GM23338 (cell line): ENCODE data around the gene CD244. TPM values are rescaled to one million over a fixed set of nuclear protein-coding genes. Genes with fewer than 3 reads are reported as not detected.

Source experiments
- ATAC-seq: fragments of 200-7000 bp; cut with Tn5 transposase; 3 replicates; pipeline ENCODE4 v1.9.1; 2020
- DNase-seq: peaks from one replicate; pipeline ENCODE4 v3.0.0-alpha.2; 2015; ENCODE audit warnings: low spot score
- H2AFZ ChIP-seq: fragments of 200-600 bp; sonication (generic); 2 replicates; pipeline ENCODE4 v1.8.0; 2016; ENCODE audit warnings: antibody characterized with exemption, mild to moderate bottlenecking, moderate library complexity
- H3F3A ChIP-seq: fragments of 200-600 bp; sonication (generic); replicated peaks from 2 replicates; pipeline ENCODE4 v1.8.0; 2017; ENCODE audit warnings: antibody characterized with exemption, mixed run types, low read depth
- H3K27ac ChIP-seq: fragments of 200-600 bp; sonication (generic); 2 replicates; pipeline ENCODE4 v1.6.1; 2016; ENCODE audit warnings: low read depth
- H3K27me3 ChIP-seq: fragments of 200-600 bp; sonication (generic); 2 replicates; pipeline ENCODE4 v1.8.0; 2016; ENCODE audit warnings: mild to moderate bottlenecking, mixed run types, moderate library complexity; ENCODE audit not compliant: insufficient read depth
- H3K36me3 ChIP-seq: fragments of 200-600 bp; sonication (generic); 2 replicates; pipeline ENCODE4 v1.8.0; 2016; ENCODE audit warnings: mild to moderate bottlenecking; ENCODE audit not compliant: insufficient read depth
- H3K4me1 ChIP-seq: fragments of 200-600 bp; sonication (generic); 2 replicates; pipeline ENCODE4 v1.8.0; 2016; ENCODE audit warnings: mild to moderate bottlenecking, moderate library complexity; ENCODE audit not compliant: insufficient read depth
- H3K4me2 ChIP-seq: fragments of 200-600 bp; sonication (generic); 2 replicates; pipeline ENCODE4 v1.7.1; 2017; ENCODE audit warnings: mixed run types
- H3K4me3 ChIP-seq: fragments of 200-600 bp; sonication (generic); 2 replicates; pipeline ENCODE4 v1.6.1; 2016; ENCODE audit warnings: mixed run types
- H3K79me2 ChIP-seq: fragments of 200-600 bp; sonication (generic); replicated peaks from 2 replicates; pipeline ENCODE4 v1.8.0; 2017; ENCODE audit warnings: mild to moderate bottlenecking; ENCODE audit not compliant: insufficient read depth
- H3K9me2 ChIP-seq: fragments of 200-600 bp; sonication (generic); 2 replicates; pipeline ENCODE4 v1.8.0; 2017; ENCODE audit not compliant: insufficient read depth
- H4K20me1 ChIP-seq: fragments of 200-600 bp; sonication (generic); replicated peaks from 2 replicates; pipeline ENCODE4 v1.8.0; 2017; ENCODE audit warnings: mild to moderate bottlenecking; ENCODE audit not compliant: insufficient read depth
- H3K27ac Mint-ChIP-seq: 2 replicates; pipeline ENCODE4 v1.8.0; 2020; ENCODE audit warnings: inconsistent platforms, mild to moderate bottlenecking, moderate library complexity, mixed read lengths
- H3K27me3 Mint-ChIP-seq: 3 replicates; pipeline ENCODE4 v1.8.0; 2022; ENCODE audit warnings: low read depth, mild to moderate bottlenecking, moderate library complexity, mixed read lengths, inconsistent platforms; ENCODE audit not compliant: insufficient read depth, poor library complexity
- H3K36me3 Mint-ChIP-seq: 3 replicates; pipeline ENCODE4 v1.8.0; 2021; ENCODE audit warnings: low read depth, mild to moderate bottlenecking, inconsistent platforms, moderate library complexity, mixed read lengths
- H3K4me1 Mint-ChIP-seq: 3 replicates; pipeline ENCODE4 v1.8.0; 2020; ENCODE audit warnings: mild to moderate bottlenecking, inconsistent platforms, mixed read lengths
- H3K4me3 Mint-ChIP-seq: 3 replicates; pipeline ENCODE4 v1.8.0; 2021; ENCODE audit warnings: moderate library complexity, mild to moderate bottlenecking, inconsistent platforms, mixed read lengths
- H3K9me3 Mint-ChIP-seq: 3 replicates; pipeline ENCODE4 v1.8.0; 2020; ENCODE audit warnings: moderate library complexity, mild to moderate bottlenecking, inconsistent platforms, mixed read lengths
- CTCF ChIP-seq, 2 experiments: fragments of 200-600 bp in 1 of 2; sonication (generic) in 1 of 2; conservative IDR thresholded peaks; 2 replicates each; pipeline versions ENCODE4 v1.5.1 to v1.6.1; 2016 to 2017; ENCODE audit warnings: antibody characterized with exemption in 2 of 2, low read depth in 2 of 2, mild to moderate bottlenecking in 2 of 2, moderate library complexity in 1 of 2
- POLR2AphosphoS5 ChIP-seq: IDR thresholded peaks from 2 replicates; pipeline ENCODE4 v1.6.1; 2016; ENCODE audit warnings: antibody characterized with exemption, low read depth
- REST ChIP-seq: IDR thresholded peaks from one replicate; pipeline ENCODE4 v1.6.1; 2018; ENCODE audit warnings: antibody characterized with exemption; ENCODE audit not compliant: unreplicated experiment
- STAT1 ChIP-seq: IDR thresholded peaks from one replicate; pipeline ENCODE4 v1.6.1; 2016; ENCODE audit warnings: antibody characterized with exemption; ENCODE audit not compliant: unreplicated experiment
- ZNF462 ChIP-seq: fragments of 250-450 bp; sonication (Bioruptor Pico); IDR thresholded peaks from 2 replicates; pipeline ENCODE4 v1.5.0; 2020; ENCODE audit warnings: mild to moderate bottlenecking, moderate library complexity
- polyA plus RNA-seq: library from polyadenylated mRNA; unstranded; fragments of >200 nt; fragmentation: Nextera tagmentation; extraction: Ambion mirVana; gene quantifications from 2 replicates; pipeline ENCODE4 v1.2.1, GENCODE V29; 2016
- total RNA-seq: library from RNA; depleted of rRNA; stranded (reverse); fragments of >200 nt; shearing (Covaris generic); gene quantifications from 2 replicates; pipeline ENCODE4 v1.2.3, GENCODE V29; 2014

CD244 gene
- total and polyA plus RNA-seq, 2 experiments from 2014 or later = not detected

- H3K4me3 Mint-ChIP-seq = no peak overlapping the region
- no peak overlapping the region for H3K27ac Mint-ChIP-seq
- H3K27me3 Mint-ChIP-seq = peaks cover 4% of the 10 kb centered on the region
- no peaks in the 10 kb centered on the region for H3K36me3 Mint-ChIP-seq
- no peak overlapping the region for H2AFZ ChIP-seq
- H3K79me2 ChIP-seq = no peaks in the 10 kb centered on the region
- H3K27ac ChIP-seq = no peak overlapping the region
- no peak overlapping the region for H3K4me3 ChIP-seq
- TF ChIP-seq CTCF (conservative IDR thresholded peaks at IDR 0.05; ENCODE audit: low read depth in 2 of 2) (peak; percentile 82 to 97), ZNF462 (CRISPR knock-in tag) (no peak), REST (no peak), STAT1 (no peak), POLR2AphosphoS5 (no peak)
- no peaks in the 10 kb centered on the region for H3K9me3 Mint-ChIP-seq
- H4K20me1 ChIP-seq = no peaks in the 10 kb centered on the region
- no peak for ATAC-seq
- no peaks in the 10 kb centered on the region for H3K36me3 ChIP-seq
- H3K4me2 ChIP-seq = no peak overlapping the region
- no peaks in the 10 kb centered on the region for H3K27me3 ChIP-seq
- H3K9me2 ChIP-seq = no peaks in the 10 kb centered on the region
- peaks cover 20% of the 10 kb centered on the region for H3K4me1 Mint-ChIP-seq
- peaks cover 11% of the 10 kb centered on the region for H3K4me1 ChIP-seq
- H3F3A ChIP-seq = no peaks in the 10 kb centered on the region
- DNase-seq = peak; percentile 83
Observed at GRCh38 chr1:160834945-160835565, 27.6 kb downstream of the CD244 start.
